Keratinocyte (primary cell): ENCODE results near the gene ENTPD6.

ENCODE experiments used
- EZH2 ChIP-seq: IDR thresholded peaks from one replicate; pipeline ENCODE4 v1.6.1; 2012; ENCODE audit warnings: inconsistent platforms, mild to moderate bottlenecking, low read length, moderate library complexity
- TF ChIP-seq, protein P1 (sequence below), 3 experiments: IDR thresholded peaks in 1 of 3; conservative IDR thresholded peaks in 1 of 3; optimal IDR thresholded peaks in 1 of 3; 2 replicates in 2 of 3; 3 replicates in 1 of 3; pipeline versions ENCODE3 to v1.5.1; 2011; ENCODE audit warnings: low read length in 3 of 3, mild to moderate bottlenecking in 3 of 3, moderate library complexity in 2 of 3, control low read depth in 1 of 3, inconsistent platforms in 1 of 3; ENCODE audit not compliant: insufficient read depth in 2 of 3; ENCODE audit errors: extremely low read depth in 1 of 3

DNA sequence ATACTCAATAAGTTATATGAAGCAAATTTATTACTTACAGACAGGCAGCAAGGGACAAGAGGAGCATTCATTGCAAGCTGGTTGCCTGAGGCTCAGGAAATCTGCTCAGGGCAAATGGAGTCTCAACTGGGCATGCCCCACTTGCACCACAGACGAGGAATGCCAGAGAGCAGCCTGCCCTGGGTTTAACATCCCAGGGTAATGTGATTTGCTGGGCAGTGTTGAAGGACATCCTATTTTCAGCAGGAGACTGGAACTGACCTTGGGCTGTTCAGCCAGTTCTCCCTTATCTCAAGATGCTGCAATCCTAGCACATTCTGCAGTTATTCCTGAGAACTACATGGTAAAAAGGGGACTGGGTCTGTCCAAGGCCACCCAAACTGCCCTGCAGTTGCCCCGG, 3.8 kb upstream of the ENTPD6 start:
- TF ChIP-seq, protein P1, sequence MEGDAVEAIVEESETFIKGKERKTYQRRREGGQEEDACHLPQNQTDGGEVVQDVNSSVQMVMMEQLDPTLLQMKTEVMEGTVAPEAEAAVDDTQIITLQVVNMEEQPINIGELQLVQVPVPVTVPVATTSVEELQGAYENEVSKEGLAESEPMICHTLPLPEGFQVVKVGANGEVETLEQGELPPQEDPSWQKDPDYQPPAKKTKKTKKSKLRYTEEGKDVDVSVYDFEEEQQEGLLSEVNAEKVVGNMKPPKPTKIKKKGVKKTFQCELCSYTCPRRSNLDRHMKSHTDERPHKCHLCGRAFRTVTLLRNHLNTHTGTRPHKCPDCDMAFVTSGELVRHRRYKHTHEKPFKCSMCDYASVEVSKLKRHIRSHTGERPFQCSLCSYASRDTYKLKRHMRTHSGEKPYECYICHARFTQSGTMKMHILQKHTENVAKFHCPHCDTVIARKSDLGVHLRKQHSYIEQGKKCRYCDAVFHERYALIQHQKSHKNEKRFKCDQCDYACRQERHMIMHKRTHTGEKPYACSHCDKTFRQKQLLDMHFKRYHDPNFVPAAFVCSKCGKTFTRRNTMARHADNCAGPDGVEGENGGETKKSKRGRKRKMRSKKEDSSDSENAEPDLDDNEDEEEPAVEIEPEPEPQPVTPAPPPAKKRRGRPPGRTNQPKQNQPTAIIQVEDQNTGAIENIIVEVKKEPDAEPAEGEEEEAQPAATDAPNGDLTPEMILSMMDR (optimal IDR thresholded peaks at IDR 0.05 in 1 of 3, IDR thresholded peaks at IDR 0.05 in 1 of 3, conservative IDR thresholded peaks at IDR 0.05 in 1 of 3; ENCODE audit: extremely low read depth in 1 of 3, insufficient read depth in 2 of 3, low read length in 3 of 3), result no peak
- no peak for TF ChIP-seq EZH2
